ENCODE measurements around the gene CHMP4A. TPM values are rescaled to one million over a fixed set of nuclear protein-coding genes. Genes with fewer than 3 reads are reported as not detected.

CHMP4A gene
- total RNA-seq, 1 experiment from 2014 or later, result 32.7 TPM

DNA sequence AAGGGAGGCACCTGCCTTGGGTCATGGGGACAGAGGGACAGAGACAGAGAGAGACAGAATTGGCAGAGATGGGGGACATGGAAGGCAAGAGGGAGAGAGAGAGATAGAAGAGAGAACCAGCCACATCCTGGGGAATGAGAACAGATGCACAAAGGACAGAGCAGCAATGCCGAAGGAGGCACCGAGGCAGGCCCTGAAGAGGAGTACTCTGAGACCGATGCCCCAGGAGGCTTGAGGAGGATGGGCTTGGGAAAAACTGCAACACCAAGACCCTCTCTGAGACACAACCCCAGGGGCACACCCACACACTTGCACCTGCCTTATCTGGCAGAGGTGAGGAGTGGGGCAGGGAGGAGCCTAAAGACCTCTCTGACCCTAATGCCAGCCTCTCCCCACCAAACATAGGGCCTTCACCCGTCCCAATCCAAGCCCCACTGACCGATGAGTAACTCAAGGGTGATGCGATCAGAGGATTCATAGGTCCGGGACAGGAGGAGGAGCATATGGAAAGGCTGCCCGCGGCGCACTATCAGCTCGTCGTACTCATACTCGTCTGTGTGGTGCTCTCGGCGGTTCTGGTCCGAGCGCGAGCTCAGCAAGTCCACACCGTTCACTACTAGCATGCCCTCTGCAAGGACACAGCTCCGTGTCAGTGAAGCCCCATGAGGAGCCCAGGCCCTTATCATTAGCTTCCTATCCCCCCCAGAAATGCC lies 48.1 kb upstream of the CHMP4A start:
- TF ChIP-seq, protein P1, sequence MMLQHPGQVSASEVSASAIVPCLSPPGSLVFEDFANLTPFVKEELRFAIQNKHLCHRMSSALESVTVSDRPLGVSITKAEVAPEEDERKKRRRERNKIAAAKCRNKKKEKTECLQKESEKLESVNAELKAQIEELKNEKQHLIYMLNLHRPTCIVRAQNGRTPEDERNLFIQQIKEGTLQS (CRISPR knock-in tag; conservative IDR thresholded peaks at IDR 0.05), result no peak
- TF ChIP-seq SOX15 (CRISPR knock-in tag; IDR thresholded peaks at IDR 0.05) (no peak), NR2C2 (CRISPR knock-in tag; IDR thresholded peaks at IDR 0.05) (no peak), FOXP1 (CRISPR knock-in tag; IDR thresholded peaks at IDR 0.05; ENCODE audit: borderline replicate concordance) (no peak), RELA (CRISPR knock-in tag; IDR thresholded peaks at IDR 0.05; ENCODE audit: borderline replicate concordance) (no peak), IRF2 (CRISPR knock-in tag; IDR thresholded peaks at IDR 0.05; ENCODE audit: borderline replicate concordance, low read depth) (no peak), GRHL2 (CRISPR knock-in tag; IDR thresholded peaks at IDR 0.05; ENCODE audit: insufficient replicate concordance, severe bottlenecking) (no peak), MYBL2 (CRISPR knock-in tag; IDR thresholded peaks at IDR 0.05) (no peak)
- TF ChIP-seq, protein P2, sequence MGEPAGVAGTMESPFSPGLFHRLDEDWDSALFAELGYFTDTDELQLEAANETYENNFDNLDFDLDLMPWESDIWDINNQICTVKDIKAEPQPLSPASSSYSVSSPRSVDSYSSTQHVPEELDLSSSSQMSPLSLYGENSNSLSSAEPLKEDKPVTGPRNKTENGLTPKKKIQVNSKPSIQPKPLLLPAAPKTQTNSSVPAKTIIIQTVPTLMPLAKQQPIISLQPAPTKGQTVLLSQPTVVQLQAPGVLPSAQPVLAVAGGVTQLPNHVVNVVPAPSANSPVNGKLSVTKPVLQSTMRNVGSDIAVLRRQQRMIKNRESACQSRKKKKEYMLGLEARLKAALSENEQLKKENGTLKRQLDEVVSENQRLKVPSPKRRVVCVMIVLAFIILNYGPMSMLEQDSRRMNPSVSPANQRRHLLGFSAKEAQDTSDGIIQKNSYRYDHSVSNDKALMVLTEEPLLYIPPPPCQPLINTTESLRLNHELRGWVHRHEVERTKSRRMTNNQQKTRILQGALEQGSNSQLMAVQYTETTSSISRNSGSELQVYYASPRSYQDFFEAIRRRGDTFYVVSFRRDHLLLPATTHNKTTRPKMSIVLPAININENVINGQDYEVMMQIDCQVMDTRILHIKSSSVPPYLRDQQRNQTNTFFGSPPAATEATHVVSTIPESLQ (CRISPR knock-in tag; IDR thresholded peaks at IDR 0.05), result no peak
- TF ChIP-seq, protein P3, sequence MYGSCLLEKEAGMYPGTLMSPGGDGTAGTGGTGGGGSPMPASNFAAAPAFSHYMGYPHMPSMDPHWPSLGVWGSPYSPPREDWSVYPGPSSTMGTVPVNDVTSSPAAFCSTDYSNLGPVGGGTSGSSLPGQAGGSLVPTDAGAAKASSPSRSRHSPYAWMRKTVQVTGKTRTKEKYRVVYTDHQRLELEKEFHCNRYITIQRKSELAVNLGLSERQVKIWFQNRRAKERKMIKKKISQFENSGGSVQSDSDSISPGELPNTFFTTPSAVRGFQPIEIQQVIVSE (CRISPR knock-in tag; IDR thresholded peaks at IDR 0.05; ENCODE audit: borderline replicate concordance), result no peak
- TF ChIP-seq, protein P4, sequence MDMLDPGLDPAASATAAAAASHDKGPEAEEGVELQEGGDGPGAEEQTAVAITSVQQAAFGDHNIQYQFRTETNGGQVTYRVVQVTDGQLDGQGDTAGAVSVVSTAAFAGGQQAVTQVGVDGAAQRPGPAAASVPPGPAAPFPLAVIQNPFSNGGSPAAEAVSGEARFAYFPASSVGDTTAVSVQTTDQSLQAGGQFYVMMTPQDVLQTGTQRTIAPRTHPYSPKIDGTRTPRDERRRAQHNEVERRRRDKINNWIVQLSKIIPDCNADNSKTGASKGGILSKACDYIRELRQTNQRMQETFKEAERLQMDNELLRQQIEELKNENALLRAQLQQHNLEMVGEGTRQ (CRISPR knock-in tag; IDR thresholded peaks at IDR 0.05), result no peak
- TF ChIP-seq, protein P5, sequence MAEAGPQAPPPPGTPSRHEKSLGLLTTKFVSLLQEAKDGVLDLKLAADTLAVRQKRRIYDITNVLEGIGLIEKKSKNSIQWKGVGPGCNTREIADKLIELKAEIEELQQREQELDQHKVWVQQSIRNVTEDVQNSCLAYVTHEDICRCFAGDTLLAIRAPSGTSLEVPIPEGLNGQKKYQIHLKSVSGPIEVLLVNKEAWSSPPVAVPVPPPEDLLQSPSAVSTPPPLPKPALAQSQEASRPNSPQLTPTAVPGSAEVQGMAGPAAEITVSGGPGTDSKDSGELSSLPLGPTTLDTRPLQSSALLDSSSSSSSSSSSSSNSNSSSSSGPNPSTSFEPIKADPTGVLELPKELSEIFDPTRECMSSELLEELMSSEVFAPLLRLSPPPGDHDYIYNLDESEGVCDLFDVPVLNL (CRISPR knock-in tag; IDR thresholded peaks at IDR 0.05; ENCODE audit: borderline replicate concordance, low read depth), result no peak
- TF ChIP-seq, protein P6, sequence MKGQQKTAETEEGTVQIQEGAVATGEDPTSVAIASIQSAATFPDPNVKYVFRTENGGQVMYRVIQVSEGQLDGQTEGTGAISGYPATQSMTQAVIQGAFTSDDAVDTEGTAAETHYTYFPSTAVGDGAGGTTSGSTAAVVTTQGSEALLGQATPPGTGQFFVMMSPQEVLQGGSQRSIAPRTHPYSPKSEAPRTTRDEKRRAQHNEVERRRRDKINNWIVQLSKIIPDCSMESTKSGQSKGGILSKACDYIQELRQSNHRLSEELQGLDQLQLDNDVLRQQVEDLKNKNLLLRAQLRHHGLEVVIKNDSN (CRISPR knock-in tag; IDR thresholded peaks at IDR 0.05), result no peak
- Mint-ChIP-seq H3K4me1 (no peaks in the 10 kb centered on the region), H3K4me3 (no peak overlapping the region), H3K9me3 (no peaks in the 10 kb centered on the region), H3K27me3 (ENCODE audit: low read depth) (no peaks in the 10 kb centered on the region), H3K27ac (no peak overlapping the region), H3K36me3 (no peaks in the 10 kb centered on the region)
- ATAC-seq (no peak), DNase-seq (ENCODE audit: low spot score) (no peak)
- ChIA-PET CTCF (interaction anchor here (0.6 to 2.6 kb wide), 4 partner anchors 18 to 139 kb away, joined by 3 to 17 read pairs (median 4); partner anchors contain the start of gene TINF2), POLR2A (no interaction called here)

DNA sequence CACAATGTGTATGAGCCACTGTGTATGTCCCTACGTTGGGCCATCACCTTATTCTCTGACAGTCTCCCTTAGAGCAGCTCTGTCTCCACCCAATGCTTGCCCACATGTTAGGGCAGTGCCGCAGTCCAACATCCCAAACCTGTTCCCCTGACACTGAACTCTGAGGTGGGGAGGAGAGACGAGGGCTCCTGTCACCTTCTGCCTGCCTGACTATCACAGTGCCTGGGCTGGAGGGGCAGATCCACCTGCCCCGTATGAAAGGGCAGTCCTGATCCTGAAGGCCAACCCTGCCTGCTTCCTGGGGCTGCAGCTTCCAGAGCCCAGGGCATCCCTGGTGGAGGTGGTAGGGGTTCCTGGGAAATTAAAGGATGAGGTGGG lies 47.5 kb upstream of the CHMP4A start:
- no peak overlapping the region for H3K4me3 Mint-ChIP-seq
- H3K9me3 Mint-ChIP-seq, result no peaks in the 10 kb centered on the region
- H3K36me3 Mint-ChIP-seq, result no peaks in the 10 kb centered on the region
- ATAC-seq, result no peak
- no peaks in the 10 kb centered on the region for H3K4me1 Mint-ChIP-seq
- H3K27me3 Mint-ChIP-seq (ENCODE audit: low read depth), result no peaks in the 10 kb centered on the region
- DNase-seq (ENCODE audit: low spot score), result no peak
- CTCF ChIA-PET, result interaction anchor here (1.6 kb wide), 1 partner anchor 18 kb away, joined by 5 read pairs; the partner anchor contains the start of gene TINF2
- POLR2A ChIA-PET, result no interaction called here
- H3K27ac Mint-ChIP-seq, result no peak overlapping the region
- TF ChIP-seq ELF4 (CRISPR knock-in tag; IDR thresholded peaks at IDR 0.05; ENCODE audit: low read depth) (no peak), NR3C1 (CRISPR knock-in tag; conservative IDR thresholded peaks at IDR 0.05; ENCODE audit: low read depth) (no peak), SP1 (CRISPR knock-in tag; conservative IDR thresholded peaks at IDR 0.05) (no peak)
- TF ChIP-seq, protein P7, sequence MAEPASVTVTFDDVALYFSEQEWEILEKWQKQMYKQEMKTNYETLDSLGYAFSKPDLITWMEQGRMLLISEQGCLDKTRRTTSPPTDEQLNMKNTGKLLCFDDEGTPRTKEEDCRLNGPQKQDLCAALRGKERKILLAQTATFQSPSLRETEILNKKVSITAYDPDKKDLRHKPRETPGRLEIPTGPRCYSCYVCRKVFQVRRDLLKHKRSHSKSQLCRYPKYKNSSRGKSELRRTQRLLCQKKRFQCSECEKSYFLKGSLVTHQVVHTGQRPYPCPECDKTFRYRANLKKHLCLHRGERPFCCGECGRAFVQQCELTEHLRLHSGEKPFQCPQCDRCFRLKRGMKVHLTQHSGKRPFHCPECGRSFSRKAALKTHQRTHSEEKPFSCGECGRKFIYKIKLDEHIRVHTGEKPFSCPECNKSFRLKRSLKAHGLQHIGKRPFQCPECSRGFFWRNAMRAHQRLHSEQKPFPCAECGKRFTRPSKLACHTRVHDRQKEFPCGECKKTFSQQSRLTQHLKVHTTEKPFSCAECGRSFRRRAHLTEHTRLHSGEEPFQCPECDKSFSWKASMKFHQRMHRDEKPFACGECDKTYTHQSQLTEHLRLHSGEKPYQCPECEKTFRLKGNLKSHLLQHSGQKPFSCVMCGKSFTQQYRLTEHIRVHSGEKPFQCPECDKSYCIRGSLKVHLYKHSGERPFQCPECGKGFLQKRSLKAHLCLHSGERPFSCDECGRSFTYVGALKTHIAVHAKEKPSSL (CRISPR knock-in tag; conservative IDR thresholded peaks at IDR 0.05), result no peak
- TF ChIP-seq, protein P6 (CRISPR knock-in tag; IDR thresholded peaks at IDR 0.05), result no peak
- TF ChIP-seq, protein P8, sequence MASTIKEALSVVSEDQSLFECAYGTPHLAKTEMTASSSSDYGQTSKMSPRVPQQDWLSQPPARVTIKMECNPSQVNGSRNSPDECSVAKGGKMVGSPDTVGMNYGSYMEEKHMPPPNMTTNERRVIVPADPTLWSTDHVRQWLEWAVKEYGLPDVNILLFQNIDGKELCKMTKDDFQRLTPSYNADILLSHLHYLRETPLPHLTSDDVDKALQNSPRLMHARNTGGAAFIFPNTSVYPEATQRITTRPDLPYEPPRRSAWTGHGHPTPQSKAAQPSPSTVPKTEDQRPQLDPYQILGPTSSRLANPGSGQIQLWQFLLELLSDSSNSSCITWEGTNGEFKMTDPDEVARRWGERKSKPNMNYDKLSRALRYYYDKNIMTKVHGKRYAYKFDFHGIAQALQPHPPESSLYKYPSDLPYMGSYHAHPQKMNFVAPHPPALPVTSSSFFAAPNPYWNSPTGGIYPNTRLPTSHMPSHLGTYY (CRISPR knock-in tag; IDR thresholded peaks at IDR 0.05), result no peak
- TF ChIP-seq, protein P5 (CRISPR knock-in tag; IDR thresholded peaks at IDR 0.05; ENCODE audit: borderline replicate concordance, low read depth), result no peak
